HG03575 (cell line): ENCODE data around the gene CLEC17A.
"Not testable (repeated sequence)": the region's sequence is repeated elsewhere in the genome, so short reads cannot be mapped to it uniquely, and the experiment has no call there.

ENCODE experiments used
- ATAC-seq: cut with Tn5 transposase; IDR thresholded peaks from one replicate; pipeline ENCODE4 v1.9.1; 2021; ENCODE audit not compliant: unreplicated experiment, insufficient number of reproducible peaks, low FRiP score; ENCODE audit errors: extremely low read depth

The CLEC17A gene

GRCh38 chr19:14582894-14583340 lies at the start of gene CLEC17A:
Gene CLEC17A (plus strand): TSS chr19:14583084. CDS start chr19:14583161, 77 bp downstream.
- no peak for ATAC-seq

GRCh38 chr19:14533450-14533849 lies 49.4 kb upstream of the CLEC17A start:
- ATAC-seq: no peak

GRCh38 chr19:14536926-14537692 lies 45.8 kb upstream of the CLEC17A start:
- no peak for ATAC-seq

GRCh38 chr19:14540741-14541525 lies 42.0 kb upstream of the CLEC17A start:
- ATAC-seq: no peak

- ATAC-seq: not testable (repeated sequence)
Measured at GRCh38 chr19:14541979-14542378, 40.9 kb upstream of the CLEC17A start.

- ATAC-seq: no peak
Measured at GRCh38 chr19:14542711-14543328, 40.1 kb upstream of the CLEC17A start.

- ATAC-seq: no peak
Measured at GRCh38 chr19:14544047-14544446, 38.8 kb upstream of the CLEC17A start.

GRCh38 chr19:14544977-14545715 lies 37.7 kb upstream of the CLEC17A start:
- no peak for ATAC-seq

- no peak for ATAC-seq
Measured at GRCh38 chr19:14545716-14546082, 37.2 kb upstream of the CLEC17A start.

- ATAC-seq: no peak
Measured at GRCh38 chr19:14550201-14550754, 32.6 kb upstream of the CLEC17A start.

- not testable (repeated sequence) for ATAC-seq
Measured at GRCh38 chr19:14551134-14552005, 31.5 kb upstream of the CLEC17A start.

GRCh38 chr19:14552006-14552360 lies 30.9 kb upstream of the CLEC17A start:
- not testable (repeated sequence) for ATAC-seq

GRCh38 chr19:14553042-14553938 lies 29.6 kb upstream of the CLEC17A start:
- no peak for ATAC-seq

- no peak for ATAC-seq
Measured at GRCh38 chr19:14553939-14554243, 29.0 kb upstream of the CLEC17A start.

- ATAC-seq: no peak
Measured at GRCh38 chr19:14554382-14554812, 28.5 kb upstream of the CLEC17A start.

GRCh38 chr19:14555918-14556661 lies 26.8 kb upstream of the CLEC17A start:
- ATAC-seq: no peak
